ENCODE measurements around the gene NDUFAF3. TPM values are rescaled to one million over a fixed set of nuclear protein-coding genes. Genes with fewer than 3 reads are reported as not detected.

NDUFAF3 gene
- total and polyA plus RNA-seq, 4 experiments from 2014 or later, result 77.9 to 169 (median 115) TPM

DNA sequence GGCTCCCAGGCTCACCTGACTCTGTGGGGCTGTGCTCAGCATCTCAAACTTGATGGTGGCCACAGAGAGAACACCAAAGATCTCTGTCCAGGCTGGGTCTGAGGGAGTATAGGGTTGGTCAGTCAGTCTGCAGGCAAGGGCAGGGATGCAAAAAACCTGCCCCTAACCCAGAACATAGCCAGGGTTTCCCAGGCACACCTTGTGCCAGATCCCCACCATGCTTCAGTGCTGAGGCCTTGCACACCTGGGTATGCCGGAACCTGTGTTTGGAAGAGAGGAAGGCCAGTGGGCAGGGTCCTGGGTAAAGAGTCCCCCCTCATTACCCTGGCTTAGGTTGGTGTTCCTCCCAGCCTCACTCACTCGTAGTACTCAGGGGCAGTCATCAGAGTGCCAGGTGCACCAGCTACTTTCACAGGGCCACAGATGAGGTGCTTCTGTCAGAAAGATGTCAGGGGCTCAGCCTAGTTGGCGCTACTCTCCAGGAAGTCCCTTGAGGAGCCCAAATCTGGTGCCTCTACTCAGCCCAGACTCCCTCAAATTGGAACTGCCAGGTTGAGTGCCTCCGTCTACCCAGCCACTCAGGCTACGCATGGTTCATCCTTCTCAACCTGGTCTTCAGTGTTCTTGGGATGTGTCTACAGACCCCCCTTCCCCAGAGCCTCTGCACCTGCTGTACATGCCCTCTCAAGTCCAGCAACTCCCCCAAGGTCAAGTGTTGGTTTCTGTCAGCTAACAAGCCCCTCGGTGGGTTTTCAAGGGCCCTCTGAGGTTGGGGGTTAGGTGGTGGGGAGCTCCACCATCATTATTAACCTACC lies 5.3 kb upstream of the NDUFAF3 start:
- POLR2A ChIA-PET (ENCODE audit: partially characterized antibody), result interaction anchor here (1.3 to 22.1 kb wide), 5 partner anchors 5 to 104 kb away, joined by 3 to 629 read pairs (median 377); partner anchors contain the start of genes DALRD3, IMPDH2, NDUFAF3 and P4HTM
- peaks cover 46% of the 10 kb centered on the region for H3K36me3 ChIP-seq (ENCODE audit: insufficient read depth, low read length)
- intact Hi-C loops (cut with micrococcal nuclease), result no loop called here

DNA sequence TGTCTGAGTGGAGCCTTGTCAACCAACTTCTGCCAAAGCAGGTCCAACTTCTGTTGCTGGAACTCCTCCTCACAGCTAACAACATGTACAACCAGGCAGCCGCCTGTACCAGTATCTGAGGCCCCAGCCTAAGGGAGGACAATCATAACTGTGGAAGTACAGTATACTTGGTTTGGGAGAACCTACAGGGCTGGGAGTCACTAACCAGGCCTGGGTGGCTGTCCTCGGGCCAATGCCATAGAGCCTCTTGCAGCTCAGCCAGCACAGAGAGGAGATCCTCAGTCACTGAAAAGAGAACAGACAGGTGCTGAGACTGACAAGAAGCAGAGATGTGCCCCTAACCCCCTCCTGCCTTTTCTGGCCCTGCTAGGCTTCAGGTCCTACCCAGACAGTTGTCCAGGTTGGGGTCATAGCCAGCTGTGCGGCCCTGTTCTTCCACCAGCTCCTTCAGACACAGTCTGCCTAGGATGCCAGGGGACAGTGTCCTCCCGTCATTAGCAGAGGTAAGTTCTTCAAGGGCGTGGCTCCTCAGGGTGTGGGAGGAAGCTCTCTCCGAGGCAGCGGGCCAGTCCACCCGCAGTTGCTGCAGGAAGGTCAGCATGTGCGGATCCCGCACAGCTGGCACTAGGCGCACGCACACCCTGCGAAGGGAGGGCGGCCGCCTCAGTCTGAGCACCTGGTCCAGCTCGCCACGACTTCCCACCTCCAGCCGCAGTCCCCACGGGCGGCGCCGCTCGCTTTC lies 4.5 kb upstream of the NDUFAF3 start:
- peaks cover 35% of the 10 kb centered on the region for H3K4me1 ChIP-seq (ENCODE audit: insufficient read depth, low read length)
- Mint-ChIP-seq H3K4me1 (peaks cover 13 to 46% (median 28%) of the 10 kb centered on the region in 4 donors), H3K27ac (peak overlapping the region; percentile 61 to 93 (median 83)), H3K9me3 (peaks cover 0 to 1% (median 0%) of the 10 kb centered on the region in 8 donors), H3K36me3 (peaks cover 0 to 45% of the 10 kb centered on the region in 2 donors), H3K27me3 (no peaks in the 10 kb centered on the region), H3K4me3 (peak overlapping the region; percentile 76 to 98 (median 90))
- POLR2A ChIA-PET (ENCODE audit: partially characterized antibody), result interaction anchor here (0.7 to 22.1 kb wide), 6 partner anchors 4 to 103 kb away, joined by 3 to 629 read pairs (median 192); partner anchors contain the start of genes DALRD3, IMPDH2, NDUFAF3 and P4HTM
- H3K27ac ChIP-seq (ENCODE audit: low read depth, low read length), result peak overlapping the region; percentile 79
- H3K36me3 ChIP-seq (ENCODE audit: insufficient read depth, low read length), result peaks cover 38% of the 10 kb centered on the region
- H3K4me3 ChIP-seq (ENCODE audit: low read length in 2 of 2), result peak overlapping the region; percentile 61 to 89
- CTCF ChIA-PET (ENCODE audit: partially characterized antibody), result interaction anchor here (1.5 to 15.4 kb wide), 3 partner anchors 8 to 28 kb away, joined by 4 to 216 read pairs (median 173); partner anchors contain the start of genes IMPDH2, P4HTM and WDR6
- no peaks in the 10 kb centered on the region for H3K9me3 ChIP-seq (ENCODE audit: control insufficient read depth in 1 of 2, low read length in 2 of 2)
- DNase-seq, result no peak
- intact Hi-C loops (cut with micrococcal nuclease), result no loop called here
- H3K27me3 ChIP-seq (ENCODE audit: insufficient read depth, low read length), result no peaks in the 10 kb centered on the region

More for the DNA sequence above, 5.3 kb upstream of the NDUFAF3 start:
- H3K4me3 Mint-ChIP-seq, result peak overlapping the region; percentile 46 to 98 (median 90)
- Histone ChIP-seq H3K27me3 (ENCODE audit: insufficient read depth, low read length) (no peaks in the 10 kb centered on the region), H3K4me3 (ENCODE audit: low read length in 2 of 2) (no peak overlapping the region), H3K9me3 (ENCODE audit: control insufficient read depth in 1 of 2, low read length in 2 of 2) (no peaks in the 10 kb centered on the region), H3K4me1 (ENCODE audit: insufficient read depth, low read length) (peaks cover 35% of the 10 kb centered on the region), H3K27ac (ENCODE audit: low read depth, low read length) (no peak overlapping the region)
- H3K36me3 Mint-ChIP-seq, result peaks cover 0 to 50% of the 10 kb centered on the region in 2 donors
- CTCF ChIA-PET (ENCODE audit: partially characterized antibody), result interaction anchor here (1.5 to 15.4 kb wide), 4 partner anchors 7 to 142 kb away, joined by 4 to 216 read pairs (median 88); partner anchors contain the start of genes IMPDH2, P4HTM and WDR6
- H3K27ac Mint-ChIP-seq, result peak overlapping the region in 5 of 7 donors; percentile 81 to 93 (median 83)
- peaks cover 0 to 1% (median 0%) of the 10 kb centered on the region in 8 donors for H3K9me3 Mint-ChIP-seq
- no peak for DNase-seq
- H3K4me1 Mint-ChIP-seq, result peaks cover 13 to 47% (median 30%) of the 10 kb centered on the region in 4 donors
- H3K27me3 Mint-ChIP-seq, result no peaks in the 10 kb centered on the region

DNA sequence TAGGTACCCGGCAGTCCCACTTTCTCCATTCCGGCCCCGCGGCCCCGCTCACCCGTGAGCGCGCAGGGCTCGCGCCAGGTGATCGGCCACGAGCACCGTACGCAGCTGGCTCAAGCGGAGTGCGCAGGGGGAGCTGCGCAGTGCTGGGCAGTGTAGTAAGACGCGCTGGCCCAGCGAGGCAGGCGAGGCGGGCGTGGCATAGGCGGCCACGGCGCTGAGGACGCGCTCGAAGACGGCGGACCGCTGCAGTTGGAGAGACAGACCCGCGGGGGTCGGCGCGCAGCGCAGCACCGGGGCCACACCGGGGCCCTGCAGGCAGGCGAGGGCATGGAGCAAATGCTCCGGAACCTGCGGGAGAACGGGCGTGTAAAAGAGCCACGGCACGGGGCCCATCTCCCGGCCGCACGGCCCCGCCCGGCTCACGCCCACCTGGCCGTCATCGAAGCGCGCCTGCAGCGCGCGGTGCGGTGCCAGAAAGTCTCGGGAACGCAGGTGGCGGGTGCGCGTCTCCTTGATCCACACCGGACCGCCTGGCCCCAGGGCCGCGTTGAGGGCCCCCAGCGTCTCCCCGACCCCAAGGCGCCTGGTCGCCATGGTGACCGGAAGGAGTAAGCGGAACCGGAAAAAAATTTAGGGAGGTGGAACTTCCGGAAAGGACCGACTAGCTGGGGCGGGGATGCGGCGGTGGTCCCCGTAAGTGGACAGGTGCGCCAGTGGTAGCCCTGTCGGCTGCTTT lies 3.8 kb upstream of the NDUFAF3 start, which contains the start of gene DALRD3:
DALRD3 (minus strand) TSS at position 610 of the 736 bp plus-strand sequence; CDS start at position 594, 16 bp downstream.
- peak; percentile 64 to 70 (median 69) for DNase-seq
- H3K36me3 Mint-ChIP-seq, result peaks cover 0 to 46% of the 10 kb centered on the region in 2 donors
- peak within 1 kb of the TSS; percentile 61 to 89 for H3K4me3 ChIP-seq (ENCODE audit: low read length in 2 of 2)
- peaks cover 36% of the 10 kb centered on the region for H3K36me3 ChIP-seq (ENCODE audit: insufficient read depth, low read length)
- H3K27ac Mint-ChIP-seq, result peak within 1 kb of the TSS; percentile 91 to 95 (median 93)
- intact Hi-C loops (cut with micrococcal nuclease), result no loop called here
- H3K27me3 Mint-ChIP-seq, result no peaks in the 10 kb centered on the region
- H3K9me3 ChIP-seq (ENCODE audit: control insufficient read depth in 1 of 2, low read length in 2 of 2), result no peaks in the 10 kb centered on the region
- H3K4me1 ChIP-seq (ENCODE audit: insufficient read depth, low read length), result peaks cover 42% of the 10 kb centered on the region
- H3K9me3 Mint-ChIP-seq, result peaks cover 0 to 1% (median 0%) of the 10 kb centered on the region in 8 donors
- ChIA-PET CTCF (ENCODE audit: partially characterized antibody) (interaction anchor here (1.5 to 15.4 kb wide), 3 partner anchors 8 to 29 kb away, joined by 4 to 216 read pairs (median 173); partner anchors contain the start of genes IMPDH2, P4HTM and WDR6), POLR2A (ENCODE audit: partially characterized antibody) (interaction anchor here (0.6 to 22.1 kb wide), 9 partner anchors 3 to 103 kb away, joined by 3 to 629 read pairs (median 6); partner anchors contain the start of genes DALRD3, IMPDH2, NDUFAF3 and P4HTM)
- H3K4me3 Mint-ChIP-seq, result peak within 1 kb of the TSS; percentile 89 to 98 (median 95)
- H3K27ac ChIP-seq (ENCODE audit: low read depth, low read length), result peak within 1 kb of the TSS; percentile 79
- no peaks in the 10 kb centered on the region for H3K27me3 ChIP-seq (ENCODE audit: insufficient read depth, low read length)
- peaks cover 15 to 54% (median 33%) of the 10 kb centered on the region in 4 donors for H3K4me1 Mint-ChIP-seq

DNA sequence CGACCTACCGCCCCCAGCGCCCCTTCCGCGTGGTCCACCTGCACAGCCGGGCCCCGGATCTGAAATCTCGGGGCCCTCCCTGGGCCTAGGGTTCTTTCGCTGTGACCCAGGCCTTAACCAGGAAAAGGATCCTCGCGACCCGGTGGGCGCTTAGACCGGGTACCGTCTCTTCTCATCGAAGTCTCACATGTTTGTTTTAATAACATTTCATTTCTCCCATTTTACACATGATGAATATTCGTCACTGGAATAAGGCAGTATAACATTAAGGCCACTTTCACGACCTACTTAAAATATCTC lies 3.3 kb upstream of the NDUFAF3 start:
- H3K27me3 Mint-ChIP-seq, result no peaks in the 10 kb centered on the region
- peak overlapping the region; percentile 89 to 98 (median 92) for H3K4me3 Mint-ChIP-seq
- CTCF ChIA-PET (ENCODE audit: partially characterized antibody), result interaction anchor here (11.0 to 15.4 kb wide), 2 partner anchors 9 to 29 kb away, joined by 173 to 216 read pairs; partner anchors contain the start of genes P4HTM and WDR6
- H3K27me3 ChIP-seq (ENCODE audit: insufficient read depth, low read length), result no peaks in the 10 kb centered on the region
- H3K4me1 Mint-ChIP-seq, result peaks cover 16 to 56% (median 37%) of the 10 kb centered on the region in 4 donors
- H3K36me3 Mint-ChIP-seq, result peaks cover 0 to 44% of the 10 kb centered on the region in 2 donors
- POLR2A ChIA-PET (ENCODE audit: partially characterized antibody), result interaction anchor here (0.6 to 22.1 kb wide), 6 partner anchors 3 to 96 kb away, joined by 3 to 629 read pairs (median 236); partner anchors contain the start of genes DALRD3, IMPDH2, NDUFAF3 and P4HTM
- H3K27ac Mint-ChIP-seq, result peak overlapping the region; percentile 91 to 95 (median 93)
- no peak for DNase-seq
- peak overlapping the region; percentile 61 to 89 for H3K4me3 ChIP-seq (ENCODE audit: low read length in 2 of 2)
- peaks cover 48% of the 10 kb centered on the region for H3K4me1 ChIP-seq (ENCODE audit: insufficient read depth, low read length)
- no peaks in the 10 kb centered on the region for H3K9me3 ChIP-seq (ENCODE audit: control insufficient read depth in 1 of 2, low read length in 2 of 2)
- H3K36me3 ChIP-seq (ENCODE audit: insufficient read depth, low read length), result peaks cover 35% of the 10 kb centered on the region
- H3K27ac ChIP-seq (ENCODE audit: low read depth, low read length), result peak overlapping the region; percentile 79
- intact Hi-C loops (cut with micrococcal nuclease), result no loop called here
- peaks cover 0 to 1% (median 0%) of the 10 kb centered on the region in 8 donors for H3K9me3 Mint-ChIP-seq

DNA sequence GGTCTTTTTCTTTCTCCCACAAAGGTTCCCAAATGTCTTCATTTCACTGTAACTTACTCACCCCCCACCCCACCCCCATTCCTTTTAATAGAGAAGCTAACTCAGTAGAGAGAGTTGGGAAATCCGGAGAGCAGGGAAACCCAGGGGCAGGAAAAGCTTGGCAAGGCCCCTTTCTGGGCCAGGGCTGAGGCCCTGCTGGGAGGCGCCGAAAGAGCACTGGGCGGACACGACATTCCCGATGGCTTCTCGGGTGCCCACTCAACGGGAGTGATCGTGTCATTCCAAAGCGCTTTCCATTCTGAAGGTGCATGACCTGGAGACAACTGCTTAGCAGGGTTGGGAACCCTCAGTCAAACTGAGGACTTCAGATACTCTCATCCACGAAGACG lies 2.0 kb upstream of the NDUFAF3 start:
- H3K27me3 ChIP-seq (ENCODE audit: insufficient read depth, low read length), result no peaks in the 10 kb centered on the region
- no peaks in the 10 kb centered on the region for H3K9me3 ChIP-seq (ENCODE audit: control insufficient read depth in 1 of 2, low read length in 2 of 2)
- Mint-ChIP-seq H3K27ac (peak overlapping the region; percentile 70 to 95 (median 88)), H3K36me3 (peaks cover 12 to 45% of the 10 kb centered on the region in 2 donors), H3K4me1 (peaks cover 16 to 66% (median 37%) of the 10 kb centered on the region in 4 donors), H3K27me3 (no peaks in the 10 kb centered on the region), H3K9me3 (peaks cover 0 to 1% (median 0%) of the 10 kb centered on the region in 8 donors), H3K4me3 (peak overlapping the region; percentile 89 to 98 (median 95))
- DNase-seq, result no peak
- H3K4me1 ChIP-seq (ENCODE audit: insufficient read depth, low read length), result peaks cover 49% of the 10 kb centered on the region
- peak overlapping the region; percentile 97 for H3K27ac ChIP-seq (ENCODE audit: low read depth, low read length)
- peaks cover 34% of the 10 kb centered on the region for H3K36me3 ChIP-seq (ENCODE audit: insufficient read depth, low read length)
- H3K4me3 ChIP-seq (ENCODE audit: low read length in 2 of 2), result peak overlapping the region; percentile 65 to 98
- intact Hi-C loops (cut with micrococcal nuclease), result loop anchor here (2.0 to 10.0 kb wide), 3 partner anchors 75 to 325 kb away; partner anchors contain the start of genes QRICH1, SLC25A20 and USP4
- POLR2A ChIA-PET (ENCODE audit: partially characterized antibody), result interaction anchor here (0.7 to 22.1 kb wide), 7 partner anchors 1 to 310 kb away, joined by 3 to 629 read pairs (median 96); partner anchors contain the start of genes DALRD3, IMPDH2, NDUFAF3 and P4HTM
- CTCF ChIA-PET (ENCODE audit: partially characterized antibody), result interaction anchor here (11.0 to 15.4 kb wide), 2 partner anchors 10 to 31 kb away, joined by 173 to 216 read pairs; partner anchors contain the start of genes P4HTM and WDR6

Data from CD4-positive, alpha-beta memory T cell (primary cell).